ENCODE measurements around the gene GAS2. TPM values are rescaled to one million over a fixed set of nuclear protein-coding genes. Genes with fewer than 3 reads are reported as not detected.

Gene GAS2
- polyA plus RNA-seq, 2 of the 4 experiments (the other 2 are of a cell fraction) = 0.84 to 1.0 TPM

DNA sequence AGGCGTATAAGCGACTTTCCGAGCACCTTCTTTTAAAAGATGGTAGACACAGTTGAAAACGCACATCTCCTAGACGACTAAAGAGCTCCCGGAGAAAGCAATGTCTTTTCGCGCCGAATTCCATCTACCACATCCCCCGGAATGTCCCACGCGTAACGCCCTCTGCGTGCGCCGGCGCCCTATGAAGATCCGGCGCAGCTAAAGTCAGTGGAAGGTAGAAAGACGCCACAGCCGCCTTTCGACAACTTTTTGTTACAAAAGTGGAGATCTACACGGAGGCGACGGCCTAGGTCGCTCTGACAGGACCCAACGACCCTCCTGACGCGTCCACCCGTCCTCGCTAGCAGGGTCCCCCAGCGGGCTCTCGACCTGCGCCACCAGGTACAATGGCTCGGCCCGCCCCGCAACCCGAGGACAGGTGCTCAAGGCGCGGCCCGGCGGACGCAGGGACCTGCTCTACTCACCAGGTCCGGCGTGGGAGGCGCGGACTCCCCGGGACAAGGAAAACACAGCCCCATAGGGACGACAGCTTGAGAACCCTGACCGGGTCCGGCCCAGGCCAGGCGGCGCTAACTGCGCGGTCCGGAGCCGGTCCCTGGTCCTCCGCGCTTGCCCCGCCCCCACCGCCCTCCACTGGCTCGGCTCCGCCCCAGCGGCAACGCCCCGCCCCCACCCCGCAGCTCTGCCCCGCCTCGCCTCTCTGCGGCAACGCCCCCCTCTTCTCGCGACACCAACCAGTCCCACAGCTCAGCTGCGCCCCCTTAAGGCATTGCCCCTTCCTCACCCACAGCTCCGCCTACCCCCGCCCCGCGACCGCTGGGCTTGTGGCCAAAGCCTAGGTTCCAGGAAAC lies 163.0 kb downstream of the GAS2 start, which contains the start of gene SVIP (continued):
- no peak for TF ChIP-seq MAZ (IDR thresholded peaks at IDR 0.05; ENCODE audit: borderline replicate concordance, low read depth, low read length)
- TF ChIP-seq RNF2 (IDR thresholded peaks at IDR 0.05; ENCODE audit: borderline replicate concordance, low read depth) = no peak
- TF ChIP-seq ZC3H11A (IDR thresholded peaks at IDR 0.05) = no peak
- TF ChIP-seq EP300 (IDR thresholded peaks at IDR 0.05) = no peak
- peak; percentile 92 for TF ChIP-seq PHF8 (IDR thresholded peaks at IDR 0.05; ENCODE audit: borderline replicate concordance, low read depth)
- TF ChIP-seq, protein P1, sequence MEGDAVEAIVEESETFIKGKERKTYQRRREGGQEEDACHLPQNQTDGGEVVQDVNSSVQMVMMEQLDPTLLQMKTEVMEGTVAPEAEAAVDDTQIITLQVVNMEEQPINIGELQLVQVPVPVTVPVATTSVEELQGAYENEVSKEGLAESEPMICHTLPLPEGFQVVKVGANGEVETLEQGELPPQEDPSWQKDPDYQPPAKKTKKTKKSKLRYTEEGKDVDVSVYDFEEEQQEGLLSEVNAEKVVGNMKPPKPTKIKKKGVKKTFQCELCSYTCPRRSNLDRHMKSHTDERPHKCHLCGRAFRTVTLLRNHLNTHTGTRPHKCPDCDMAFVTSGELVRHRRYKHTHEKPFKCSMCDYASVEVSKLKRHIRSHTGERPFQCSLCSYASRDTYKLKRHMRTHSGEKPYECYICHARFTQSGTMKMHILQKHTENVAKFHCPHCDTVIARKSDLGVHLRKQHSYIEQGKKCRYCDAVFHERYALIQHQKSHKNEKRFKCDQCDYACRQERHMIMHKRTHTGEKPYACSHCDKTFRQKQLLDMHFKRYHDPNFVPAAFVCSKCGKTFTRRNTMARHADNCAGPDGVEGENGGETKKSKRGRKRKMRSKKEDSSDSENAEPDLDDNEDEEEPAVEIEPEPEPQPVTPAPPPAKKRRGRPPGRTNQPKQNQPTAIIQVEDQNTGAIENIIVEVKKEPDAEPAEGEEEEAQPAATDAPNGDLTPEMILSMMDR (IDR thresholded peaks at IDR 0.05) = peak; percentile 58
- TF ChIP-seq FOSB (CRISPR knock-in tag; IDR thresholded peaks at IDR 0.05) = no peak

DNA sequence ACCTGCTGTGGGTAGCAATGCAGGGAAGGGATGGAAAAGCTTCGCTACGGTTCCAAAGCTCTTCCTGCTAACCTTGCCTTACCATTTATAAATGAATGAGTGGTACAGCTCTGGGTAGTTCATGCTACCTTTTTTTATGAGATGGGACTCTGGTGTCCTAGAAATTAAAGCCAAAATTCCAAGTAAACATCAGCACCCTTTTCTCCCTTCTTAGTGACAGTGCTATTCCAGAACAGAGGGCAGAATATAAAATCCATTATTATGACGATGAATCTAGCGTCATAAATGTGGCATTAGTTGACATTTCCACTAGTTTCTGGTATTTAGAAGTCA lies 163.6 kb downstream of the GAS2 start:
- Histone ChIP-seq H3K4me2 (peak overlapping the region; percentile 69), H3K9me3 (no peaks in the 10 kb centered on the region), H3K4me3 (peak overlapping the region; percentile 80), H3K4me1 (peaks cover 6% of the 10 kb centered on the region; the same call in 1 of the 3 replicates), H3K27ac (no peak overlapping the region)
- ATAC-seq (no peak), DNase-seq (ENCODE audit: low read depth in 1 of 2, low spot score in 1 of 2) (no peak), FAIRE-seq (no peak)
- CTCF ChIA-PET = interaction anchor here (0.7 to 1.9 kb wide), 9 partner anchors 9 to 159 kb away, joined by 3 to 14 read pairs (median 4); no protein-coding TSS in a partner anchor
- POLR2A ChIA-PET = interaction anchor here (0.6 to 0.9 kb wide), 2 partner anchors 38 to 587 kb away, joined by 4 read pairs; no protein-coding TSS in a partner anchor
- WGBS (ENCODE audit: missing lambda C conversion rate) = 6% methylated on average over 4 of the region's 4 CpGs
- TF ChIP-seq, protein P2, sequence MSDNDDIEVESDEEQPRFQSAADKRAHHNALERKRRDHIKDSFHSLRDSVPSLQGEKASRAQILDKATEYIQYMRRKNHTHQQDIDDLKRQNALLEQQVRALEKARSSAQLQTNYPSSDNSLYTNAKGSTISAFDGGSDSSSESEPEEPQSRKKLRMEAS (IDR thresholded peaks at IDR 0.05) = no peak
- TF ChIP-seq JUNB (IDR thresholded peaks at IDR 0.05) (no peak), NR3C1 (IDR thresholded peaks at IDR 0.05) (no peak), NPAS2 (CRISPR knock-in tag; IDR thresholded peaks at IDR 0.05; ENCODE audit: borderline replicate concordance) (no peak), KDM1A (IDR thresholded peaks at IDR 0.05; ENCODE audit: low read depth) (no peak), HEYL (CRISPR knock-in tag; IDR thresholded peaks at IDR 0.05) (no peak)
- TF ChIP-seq, protein P1 (IDR thresholded peaks at IDR 0.05) = no peak

DNA sequence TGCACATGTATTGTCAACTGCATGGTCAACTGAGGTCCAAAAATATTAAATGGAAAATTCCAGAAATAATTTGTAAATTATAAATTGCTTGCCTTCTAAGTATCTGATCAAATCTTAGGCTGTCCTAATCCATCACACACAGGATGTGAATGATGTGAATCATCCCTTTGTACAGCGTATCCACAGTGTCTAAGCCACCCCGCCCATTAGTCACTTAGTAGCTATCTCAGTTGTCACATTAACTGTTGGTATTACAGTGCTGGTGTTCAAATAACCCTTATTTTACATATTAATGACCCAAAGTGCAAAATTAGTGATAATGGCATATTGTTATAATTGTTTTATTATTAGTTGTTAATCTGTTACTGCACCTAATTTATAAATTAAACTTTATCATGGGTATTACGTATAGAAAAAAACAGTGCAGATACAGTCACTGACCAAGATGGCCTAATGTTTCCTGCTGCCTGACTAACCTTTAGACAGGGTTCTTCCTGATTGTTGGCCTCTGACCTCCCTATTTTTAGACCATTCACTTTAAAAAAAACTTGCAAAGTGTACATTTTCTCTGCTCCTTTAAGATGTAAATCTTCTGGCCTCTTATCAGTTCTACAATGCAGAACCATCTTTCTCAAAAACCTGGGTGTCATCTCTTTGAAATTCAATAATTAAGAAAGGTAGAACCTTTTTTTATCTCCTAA lies 166.1 kb downstream of the GAS2 start:
- TF ChIP-seq KDM1A (IDR thresholded peaks at IDR 0.05; ENCODE audit: low read depth) (no peak), NFE2L2 (conservative IDR thresholded peaks at IDR 0.05; ENCODE audit: low read length) (no peak), TFCP2L1 (CRISPR knock-in tag; IDR thresholded peaks at IDR 0.05) (no peak), ZFP36 (IDR thresholded peaks at IDR 0.05; ENCODE audit: borderline replicate concordance, partially characterized antibody) (no peak), PHF8 (IDR thresholded peaks at IDR 0.05; ENCODE audit: borderline replicate concordance, low read depth) (no peak), ZC3H11A (IDR thresholded peaks at IDR 0.05) (no peak), SMC3 (IDR thresholded peaks at IDR 0.05) (no peak), POLR2AphosphoS2 (conservative IDR thresholded peaks at IDR 0.05; ENCODE audit: low read length) (no peak), EHF (CRISPR knock-in tag; IDR thresholded peaks at IDR 0.05) (no peak), FOSB (CRISPR knock-in tag; IDR thresholded peaks at IDR 0.05) (no peak), MAZ (IDR thresholded peaks at IDR 0.05; ENCODE audit: borderline replicate concordance, low read depth, low read length) (no peak), HDAC2 (IDR thresholded peaks at IDR 0.05) (no peak), HEYL (CRISPR knock-in tag; IDR thresholded peaks at IDR 0.05) (no peak), RFX5 (IDR thresholded peaks at IDR 0.05) (no peak), BHLHE40 (IDR thresholded peaks at IDR 0.05; ENCODE audit: low read depth, low read length) (no peak), ZNF302 (CRISPR knock-in tag; IDR thresholded peaks at IDR 0.05) (no peak), POLR2A (IDR thresholded peaks at IDR 0.05; ENCODE audit: low read length) (no peak)
- TF ChIP-seq, protein P3, sequence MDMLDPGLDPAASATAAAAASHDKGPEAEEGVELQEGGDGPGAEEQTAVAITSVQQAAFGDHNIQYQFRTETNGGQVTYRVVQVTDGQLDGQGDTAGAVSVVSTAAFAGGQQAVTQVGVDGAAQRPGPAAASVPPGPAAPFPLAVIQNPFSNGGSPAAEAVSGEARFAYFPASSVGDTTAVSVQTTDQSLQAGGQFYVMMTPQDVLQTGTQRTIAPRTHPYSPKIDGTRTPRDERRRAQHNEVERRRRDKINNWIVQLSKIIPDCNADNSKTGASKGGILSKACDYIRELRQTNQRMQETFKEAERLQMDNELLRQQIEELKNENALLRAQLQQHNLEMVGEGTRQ (IDR thresholded peaks at IDR 0.05) = no peak
- TF ChIP-seq, protein P1 (IDR thresholded peaks at IDR 0.05) = no peak
- CTCF ChIA-PET = no interaction called here
- DNase-seq (ENCODE audit: low read depth in 1 of 2, low spot score in 1 of 2) (peak; percentile 4 to 15), ATAC-seq (no peak), FAIRE-seq (no peak)
- H3K9me3 ChIP-seq = no peaks in the 10 kb centered on the region
- no peak overlapping the region for H3K27ac ChIP-seq
- no peak overlapping the region for H3K4me3 ChIP-seq
- H3K4me2 ChIP-seq = no peak overlapping the region
- POLR2A ChIA-PET = no interaction called here
- 35% methylated on average over 3 of the region's 3 CpGs for WGBS (ENCODE audit: missing lambda C conversion rate)
- peaks cover 6% of the 10 kb centered on the region; the same call in 1 of the 3 replicates for H3K4me1 ChIP-seq

All from A549 (cell line).